B cell (primary cell): ENCODE measurements around the gene HOXD8. TPM values are rescaled to one million over a fixed set of nuclear protein-coding genes. Genes with fewer than 3 reads are reported as not detected.

Experiments used
- ATAC-seq: fragments of 200-7000 bp; cut with Tn5 transposase; one replicate; pipeline ENCODE4 v1.10.0; 2021; ENCODE audit warnings: low read depth, mild to moderate bottlenecking, moderate number of reproducible peaks, moderate library complexity
- CTCF ChIA-PET: fragments of 350-600 bp; sonication (Branson Sonifier 250); formaldehyde crosslinking; loops from one replicate; lab custom pipeline; 2021; ENCODE audit warnings: antibody characterized with exemption, inconsistent platforms; lab: Charles Lee
- POLR2A ChIA-PET: fragments of 350-600 bp; sonication (Branson Sonifier 250); formaldehyde crosslinking; loops from one replicate; lab custom pipeline; 2021; ENCODE audit warnings: antibody characterized with exemption; lab: Charles Lee
- DNase-seq: peaks from one replicate; pipeline ENCODE4 v3.0.0; 2013
- H2AFZ ChIP-seq: 2 replicates; pipeline ENCODE4 v1.6.1; 2012; ENCODE audit warnings: mild to moderate bottlenecking, low read depth, low read length; ENCODE audit not compliant: insufficient read depth, poor library complexity, severe bottlenecking
- H3K27ac ChIP-seq, 2 donors: 1 replicate in 1 of 2; 2 replicates in 1 of 2; pipeline ENCODE4 v1.5.1; 2012 to 2013; ENCODE audit warnings: low read length in 2 of 2, mild to moderate bottlenecking in 2 of 2, moderate library complexity in 1 of 2
- H3K27me3 ChIP-seq, 4 experiments: fragments of 200-600 bp in 1 of 4; sonication (generic) in 1 of 4; replicated peaks in 1 of 4; 1 replicate in 2 of 4; 2 replicates in 2 of 4; pipeline versions ENCODE4 v1.6.1 to v1.7.0; 2013 to 2016; ENCODE audit warnings: low read length in 3 of 4, mild to moderate bottlenecking in 2 of 4, mixed read lengths in 1 of 4, moderate library complexity in 1 of 4; ENCODE audit not compliant: insufficient read depth in 4 of 4, control insufficient read depth in 3 of 4; ENCODE audit errors: control extremely low read depth in 1 of 4
- H3K36me3 ChIP-seq, 2 experiments: replicated peaks in 1 of 2; 1 replicate in 1 of 2; 2 replicates in 1 of 2; pipeline versions ENCODE4 v1.6.1 to v1.7.1; 2013; ENCODE audit warnings: low read length in 1 of 2; ENCODE audit not compliant: insufficient read depth in 2 of 2, control insufficient read depth in 1 of 2; ENCODE audit errors: control extremely low read depth in 1 of 2, extremely low read depth in 1 of 2
- H3K4me1 ChIP-seq, 2 donors: fragments of 200-600 bp in 1 of 2; sonication (generic) in 1 of 2; 1 replicate in 1 of 2; 2 replicates in 1 of 2; pipeline versions ENCODE4 v1.5.1 to v1.6.1; 2013 to 2017; ENCODE audit warnings: low read length in 2 of 2; ENCODE audit not compliant: control insufficient read depth in 2 of 2, insufficient read depth in 2 of 2
- H3K4me2 ChIP-seq: replicated peaks from 2 replicates; pipeline ENCODE3; 2012; ENCODE audit warnings: mild to moderate bottlenecking, low read depth, low read length; ENCODE audit not compliant: poor library complexity, severe bottlenecking
- H3K4me3 ChIP-seq, 5 experiments: fragments of 200-600 bp in 1 of 5; sonication (generic) in 1 of 5; 1 replicate in 3 of 5; 2 replicates in 2 of 5; pipeline versions ENCODE4 v1.5.1 to v1.7.0; 2011 to 2016; ENCODE audit warnings: low read length in 4 of 5, mild to moderate bottlenecking in 4 of 5, low read depth in 2 of 5, control low read depth in 1 of 5, moderate library complexity in 1 of 5; ENCODE audit not compliant: insufficient read depth in 1 of 5; ENCODE audit errors: control extremely low read depth in 1 of 5, extremely low read depth in 1 of 5
- H3K79me2 ChIP-seq: fragments of 200-600 bp; sonication (generic); one replicate; pipeline ENCODE4 v1.6.0; 2016; ENCODE audit warnings: low read length; ENCODE audit not compliant: control insufficient read depth, insufficient read depth
- H3K9ac ChIP-seq: fragments of 200-600 bp; sonication (generic); 2 replicates; pipeline ENCODE4 v1.6.1; 2017; ENCODE audit warnings: mild to moderate bottlenecking, low read length, moderate library complexity
- H3K9me3 ChIP-seq, 3 donors: one replicate each; pipeline versions ENCODE4 v1.6.1 to v1.7.1; 2013; ENCODE audit warnings: low read length in 2 of 3; ENCODE audit not compliant: control insufficient read depth in 2 of 3, insufficient read depth in 1 of 3; ENCODE audit errors: control extremely low read depth in 1 of 3
- H4K20me1 ChIP-seq: 2 replicates; pipeline ENCODE4 v1.6.0; 2012; ENCODE audit warnings: mild to moderate bottlenecking, low read length; ENCODE audit not compliant: insufficient read depth, control insufficient read depth, poor library complexity, severe bottlenecking
- H3K27ac Mint-ChIP-seq: one replicate; pipeline ENCODE4 v1.8.0; 2021; ENCODE audit warnings: mixed read lengths
- H3K27me3 Mint-ChIP-seq: one replicate; pipeline ENCODE4 v1.8.0; 2021; ENCODE audit warnings: mixed read lengths
- H3K4me1 Mint-ChIP-seq: one replicate; pipeline ENCODE4 v1.8.0; 2021; ENCODE audit warnings: mixed read lengths
- H3K4me3 Mint-ChIP-seq: one replicate; pipeline ENCODE4 v1.8.0; 2021; ENCODE audit warnings: mixed read lengths
- H3K9me3 Mint-ChIP-seq: one replicate; pipeline ENCODE4 v1.8.0; 2022; ENCODE audit warnings: mixed read lengths; ENCODE audit not compliant: insufficient read depth
- CTCF ChIP-seq: fragments of 200-600 bp; IDR thresholded peaks from one replicate; pipeline ENCODE4 v1.8.0; 2022; ENCODE audit warnings: antibody characterized with exemption, mild to moderate bottlenecking
- EZH2 ChIP-seq: IDR thresholded peaks from 2 replicates; pipeline ENCODE4 v1.6.1; 2012; ENCODE audit warnings: borderline replicate concordance, low read depth, mild to moderate bottlenecking, moderate library complexity, low read length; ENCODE audit not compliant: insufficient read depth, poor library complexity, severe bottlenecking
- WGBS: methylation state at CpG from one replicate; pipeline ENCODE4 v1.1.5; 2013; ENCODE audit warnings: missing lambda C conversion rate; ENCODE audit not compliant: insufficient coverage; 5-methylcytosine and 5-hydroxymethylcytosine counted together
- intact Hi-C: fragments of 100-400 bp; cut with micrococcal nuclease; formaldehyde crosslinking; loops from one replicate; pipeline ENCODE4 v1.10.0; 2022
- polyA plus RNA-seq: library from polyadenylated mRNA; depleted of rRNA; stranded (reverse); fragments of >200 nt; gene quantifications from 2 replicates; pipeline ENCODE4 v1.2.3, GENCODE V29; 2012
- total RNA-seq, 2 donors: library from RNA; stranded (reverse); fragments of 120-200 nt in 1 of 2; gene quantifications; 1 replicate in 1 of 2; 2 replicates in 1 of 2; pipeline versions ENCODE4 v1.2.3 to v1.2.4, GENCODE V29; 2013 to 2022

The HOXD8 gene
- total and polyA plus RNA-seq, 2 donors (not counting 1 experiment from before 2014, with no cell fraction given) = not detected

GRCh38 chr2:176099728-176100546 is 29.6 kb upstream of the HOXD8 start, which contains the start of gene HOXD12:
Gene HOXD12 (plus strand): TSS chr2:176099795. CDS start chr2:176099802, 7 bp downstream.
- CTCF ChIA-PET = interaction anchor here (0.6 to 4.7 kb wide), 3 partner anchors 33 to 1048 kb away, joined by 3 to 72 read pairs (median 5); no protein-coding TSS in a partner anchor
- Histone ChIP-seq H3K27ac (no peak within 1 kb of the TSS), H3K27me3 (peaks cover 0 to 96% (median 70%) of the 10 kb centered on the region in 4 experiments), H3K9ac (no peak within 1 kb of the TSS), H3K36me3 (no peaks in the 10 kb centered on the region), H4K20me1 (no peaks in the 10 kb centered on the region), H3K4me1 (peaks cover 18 to 39% of the 10 kb centered on the region in 2 donors), H3K4me3 (no peak within 1 kb of the TSS), H3K4me2 (no peak within 1 kb of the TSS), H3K79me2 (no peaks in the 10 kb centered on the region), H2AFZ (no peak within 1 kb of the TSS), H3K9me3 (peaks cover 0 to 49% (median 0%) of the 10 kb centered on the region in 3 donors)
- ATAC-seq (no peak), DNase-seq (peak; percentile 26)
- TF ChIP-seq EZH2 (no peak), CTCF (no peak)
- POLR2A ChIA-PET = no interaction called here
- Mint-ChIP-seq H3K4me3 (no peak within 1 kb of the TSS), H3K9me3 (no peaks in the 10 kb centered on the region), H3K27me3 (peaks cover 82% of the 10 kb centered on the region), H3K4me1 (peaks cover 15% of the 10 kb centered on the region), H3K27ac (no peak within 1 kb of the TSS)
- intact Hi-C loops = loop anchor here (10.0 kb wide), 1 partner anchor 1765 kb away; the partner anchor contains the start of gene SP9
- WGBS = 15% methylated on average over 67 of the region's 70 CpGs
